Upper lobe of left lung (tissue), 4 donors: Measurements from ENCODE around the gene BID.

Experiments
- CTCF ChIP-seq, 6 experiments: fragments of 450-650 bp in 4 of 6; fragments of 200-600 bp in 2 of 6; sonication (generic) in 2 of 6; IDR thresholded peaks; one replicate each; pipeline ENCODE4 v1.5.1; 2016 to 2019; ENCODE audit warnings: antibody characterized with exemption in 6 of 6
- POLR2A ChIP-seq, 4 donors: fragments of 450-650 bp; IDR thresholded peaks; one replicate each; pipeline ENCODE4 v1.5.1; 2016 to 2017; ENCODE audit warnings: antibody characterized with exemption in 4 of 4, mild to moderate bottlenecking in 2 of 4
- POLR2AphosphoS5 ChIP-seq, 2 donors: sonication (generic); formaldehyde crosslinking; IDR thresholded peaks; one replicate each; pipeline ENCODE4 v1.5.1; 2017; ENCODE audit warnings: antibody characterized with exemption in 2 of 2

GRCh38 chr22:17694752-17695151, 79.5 kb downstream of the BID start:
- no peak for TF ChIP-seq CTCF (IDR thresholded peaks at IDR 0.05)
- no peak for TF ChIP-seq POLR2A (IDR thresholded peaks at IDR 0.05)
- no peak for TF ChIP-seq POLR2AphosphoS5 (IDR thresholded peaks at IDR 0.05)
